ENCODE results near the gene ABCB9.

DNA sequence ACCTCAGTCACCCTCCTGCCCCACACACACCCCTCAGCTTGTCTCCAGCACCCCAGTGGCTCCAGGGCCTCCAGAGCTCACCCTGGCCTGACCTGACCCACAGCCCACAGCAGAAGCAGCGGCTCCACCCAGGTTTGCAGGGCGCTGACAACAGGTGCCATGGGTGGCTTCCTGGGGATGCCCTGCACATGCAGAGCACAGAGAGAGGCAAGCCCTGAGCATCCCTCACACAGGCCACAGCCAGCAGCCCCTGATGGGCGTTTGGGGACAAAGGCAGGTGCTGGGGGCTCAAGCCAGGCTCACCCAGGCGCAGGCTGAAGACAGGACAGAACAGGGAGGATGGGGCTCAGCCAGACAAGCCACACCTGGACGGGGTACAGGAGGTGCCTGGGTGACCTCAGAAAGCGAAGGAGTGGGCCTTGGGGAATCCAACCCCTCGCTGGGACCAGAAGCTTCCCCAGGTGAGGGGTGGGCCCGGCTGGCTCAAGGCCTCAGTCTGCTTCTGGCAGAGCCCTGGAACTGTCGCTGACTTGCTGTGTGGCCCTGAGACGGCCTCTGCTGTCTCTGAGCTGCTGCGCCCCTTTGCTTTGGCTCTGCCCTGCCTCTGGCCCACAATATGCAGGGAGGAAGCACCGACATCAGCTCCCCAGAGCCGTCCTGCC is 24.8 kb upstream of the ABCB9 start:
- TF ChIP-seq, protein P1, sequence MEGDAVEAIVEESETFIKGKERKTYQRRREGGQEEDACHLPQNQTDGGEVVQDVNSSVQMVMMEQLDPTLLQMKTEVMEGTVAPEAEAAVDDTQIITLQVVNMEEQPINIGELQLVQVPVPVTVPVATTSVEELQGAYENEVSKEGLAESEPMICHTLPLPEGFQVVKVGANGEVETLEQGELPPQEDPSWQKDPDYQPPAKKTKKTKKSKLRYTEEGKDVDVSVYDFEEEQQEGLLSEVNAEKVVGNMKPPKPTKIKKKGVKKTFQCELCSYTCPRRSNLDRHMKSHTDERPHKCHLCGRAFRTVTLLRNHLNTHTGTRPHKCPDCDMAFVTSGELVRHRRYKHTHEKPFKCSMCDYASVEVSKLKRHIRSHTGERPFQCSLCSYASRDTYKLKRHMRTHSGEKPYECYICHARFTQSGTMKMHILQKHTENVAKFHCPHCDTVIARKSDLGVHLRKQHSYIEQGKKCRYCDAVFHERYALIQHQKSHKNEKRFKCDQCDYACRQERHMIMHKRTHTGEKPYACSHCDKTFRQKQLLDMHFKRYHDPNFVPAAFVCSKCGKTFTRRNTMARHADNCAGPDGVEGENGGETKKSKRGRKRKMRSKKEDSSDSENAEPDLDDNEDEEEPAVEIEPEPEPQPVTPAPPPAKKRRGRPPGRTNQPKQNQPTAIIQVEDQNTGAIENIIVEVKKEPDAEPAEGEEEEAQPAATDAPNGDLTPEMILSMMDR (conservative IDR thresholded peaks at IDR 0.05; ENCODE audit: low read depth, low read length), result no peak
- no peak for TF ChIP-seq EZH2 (IDR thresholded peaks at IDR 0.05; ENCODE audit: low read length, unreplicated experiment)
